ENCODE data around the gene USP10.

DNA sequence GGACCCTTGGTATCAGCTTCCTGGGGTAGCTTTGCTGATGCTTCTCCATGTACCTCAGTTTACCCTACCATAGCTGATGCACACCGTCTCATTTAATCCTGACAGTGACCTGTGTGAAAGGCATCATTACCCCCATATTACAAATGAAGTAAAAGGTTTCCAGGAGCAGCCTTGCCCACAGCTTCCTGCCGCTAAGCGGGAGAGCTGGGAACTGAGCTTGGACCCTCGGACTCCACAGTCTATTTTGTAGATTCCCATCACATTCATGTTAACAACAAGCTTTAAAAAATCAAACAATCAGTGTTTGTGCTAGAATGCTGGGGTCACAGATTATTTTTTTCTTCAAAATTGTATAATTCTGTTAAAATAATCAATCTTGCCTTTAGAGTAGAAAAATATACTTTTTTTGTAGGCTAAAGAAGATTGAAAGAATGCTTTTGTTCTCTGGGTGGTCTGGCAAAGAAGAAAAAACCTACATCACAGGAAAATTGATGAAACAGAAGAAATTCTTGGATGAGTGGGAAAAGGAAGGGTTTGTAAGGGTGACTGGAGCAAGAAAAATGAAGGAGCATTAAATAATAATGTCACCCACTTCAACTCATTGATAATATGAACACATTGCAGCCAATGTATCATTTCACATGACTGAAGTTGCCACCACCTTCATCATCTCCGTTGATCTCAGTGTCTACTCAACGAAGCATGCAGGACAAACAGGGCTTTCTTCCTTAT, 9.5 kb upstream of the USP10 start:
- TF ChIP-seq CTCF (IDR thresholded peaks at IDR 0.05 in 4 of 5, conservative IDR thresholded peaks at IDR 0.05 in 1 of 5): no peak
- TF ChIP-seq POLR2A (IDR thresholded peaks at IDR 0.05): no peak
